ENCODE results near the gene FOXO3.

The FOXO3 gene

GRCh38 chr6:108626777-108627176, 66.1 kb downstream of the FOXO3 start:
- DNase-seq, result no peak
- TF ChIP-seq POLR2A (IDR thresholded peaks at IDR 0.05; ENCODE audit: low read length), result no peak
- TF ChIP-seq GATA1 (IDR thresholded peaks at IDR 0.05; ENCODE audit: low read depth, low read length), result no peak

GRCh38 chr6:108627692-108628550, 67.2 kb downstream of the FOXO3 start:
- DNase-seq, result peak in 1 of 2 experiments; percentile 17
- TF ChIP-seq POLR2A (IDR thresholded peaks at IDR 0.05; ENCODE audit: low read length) (no peak), GATA1 (IDR thresholded peaks at IDR 0.05; ENCODE audit: low read depth, low read length) (no peak)

- peak in 1 of 2 experiments; percentile 32 for DNase-seq
- TF ChIP-seq GATA1 (IDR thresholded peaks at IDR 0.05; ENCODE audit: low read depth, low read length) (no peak), POLR2A (IDR thresholded peaks at IDR 0.05; ENCODE audit: low read length) (no peak)
These were observed 69.5 kb downstream of the FOXO3 start for GRCh38 chr6:108630050-108630714.

- TF ChIP-seq POLR2A (IDR thresholded peaks at IDR 0.05; ENCODE audit: low read length), result no peak
- TF ChIP-seq GATA1 (IDR thresholded peaks at IDR 0.05; ENCODE audit: low read depth, low read length), result no peak
- no peak for DNase-seq
These were observed 71.7 kb downstream of the FOXO3 start for GRCh38 chr6:108632441-108632840.

- no peak for DNase-seq
- TF ChIP-seq POLR2A (IDR thresholded peaks at IDR 0.05; ENCODE audit: low read length) (no peak), GATA1 (IDR thresholded peaks at IDR 0.05; ENCODE audit: low read depth, low read length) (no peak)
These were observed 72.7 kb downstream of the FOXO3 start for GRCh38 chr6:108633436-108633835.

- TF ChIP-seq GATA1 (IDR thresholded peaks at IDR 0.05; ENCODE audit: low read depth, low read length) (no peak), POLR2A (IDR thresholded peaks at IDR 0.05; ENCODE audit: low read length) (no peak)
- peak in 1 of 2 experiments; percentile 24 for DNase-seq
These were observed 74.9 kb downstream of the FOXO3 start for GRCh38 chr6:108635505-108636226.

- DNase-seq, result no peak
- no peak for TF ChIP-seq GATA1 (IDR thresholded peaks at IDR 0.05; ENCODE audit: low read depth, low read length)
These were observed 77.2 kb downstream of the FOXO3 start for GRCh38 chr6:108637963-108638362.

GRCh38 chr6:108638993-108639392, 78.3 kb downstream of the FOXO3 start:
- no peak for TF ChIP-seq POLR2A (IDR thresholded peaks at IDR 0.05; ENCODE audit: low read length)
- no peak for TF ChIP-seq GATA1 (IDR thresholded peaks at IDR 0.05; ENCODE audit: low read depth, low read length)
- no peak for DNase-seq

GRCh38 chr6:108640104-108640503, 79.4 kb downstream of the FOXO3 start:
- no peak for DNase-seq
- TF ChIP-seq POLR2A (IDR thresholded peaks at IDR 0.05; ENCODE audit: low read length), result no peak
- no peak for TF ChIP-seq GATA1 (IDR thresholded peaks at IDR 0.05; ENCODE audit: low read depth, low read length)

- no peak for TF ChIP-seq POLR2A (IDR thresholded peaks at IDR 0.05; ENCODE audit: low read length)
- TF ChIP-seq GATA1 (IDR thresholded peaks at IDR 0.05; ENCODE audit: low read depth, low read length), result no peak
- no peak for DNase-seq
These were observed 82.5 kb downstream of the FOXO3 start for GRCh38 chr6:108643184-108643583.

GRCh38 chr6:108644252-108644651, 83.5 kb downstream of the FOXO3 start:
- no peak for TF ChIP-seq POLR2A (IDR thresholded peaks at IDR 0.05; ENCODE audit: low read length)
- no peak for TF ChIP-seq GATA1 (IDR thresholded peaks at IDR 0.05; ENCODE audit: low read depth, low read length)
- peak; percentile 10 to 32 for DNase-seq

- no peak for DNase-seq
- TF ChIP-seq POLR2A (IDR thresholded peaks at IDR 0.05; ENCODE audit: low read length), result no peak
- TF ChIP-seq GATA1 (IDR thresholded peaks at IDR 0.05; ENCODE audit: low read depth, low read length), result no peak
These were observed 87.5 kb downstream of the FOXO3 start for GRCh38 chr6:108648191-108648590.

GRCh38 chr6:108650325-108650724, 89.6 kb downstream of the FOXO3 start:
- TF ChIP-seq GATA1 (IDR thresholded peaks at IDR 0.05; ENCODE audit: low read depth, low read length), result no peak
- no peak for TF ChIP-seq POLR2A (IDR thresholded peaks at IDR 0.05; ENCODE audit: low read length)
- DNase-seq, result no peak

GRCh38 chr6:108650781-108651180, 90.1 kb downstream of the FOXO3 start:
- no peak for DNase-seq
- no peak for TF ChIP-seq GATA1 (IDR thresholded peaks at IDR 0.05; ENCODE audit: low read depth, low read length)
- no peak for TF ChIP-seq POLR2A (IDR thresholded peaks at IDR 0.05; ENCODE audit: low read length)

Measured in erythroblast (primary cell).